Measurements from ENCODE around the gene LRCH4.
A peak's percentile ranks its signal among the peaks of the same experiment; 100 is the strongest.

- TF ChIP-seq RCOR1 (IDR thresholded peaks at IDR 0.05; ENCODE audit: low read depth, low read length) (no peak), REST (IDR thresholded peaks at IDR 0.05) (no peak), POLR2A (IDR thresholded peaks at IDR 0.05; ENCODE audit: low read length) (peak; percentile 43), HDAC2 (IDR thresholded peaks at IDR 0.05) (no peak), CTCF (IDR thresholded peaks at IDR 0.05) (no peak), ZC3H11A (IDR thresholded peaks at IDR 0.05) (no peak), NPAS2 (CRISPR knock-in tag; IDR thresholded peaks at IDR 0.05; ENCODE audit: borderline replicate concordance) (no peak), EP300 (IDR thresholded peaks at IDR 0.05) (no peak)
Observed at GRCh38 chr7:100611983-100612729, 26.2 kb upstream of the LRCH4 start, which contains the start of gene MOSPD3.

Data from A549 (cell line).